NOMO-1 treated with dmso at 0.1 percent for 144 hours (cell line): ENCODE results near the gene FLRT1.
A peak's percentile ranks its signal among the peaks of the same experiment; 100 is the strongest.

Experiments
- DNase-seq: peaks from one replicate; lab custom pipeline; 2025; ENCODE audit not compliant: unreplicated experiment; lab: John Stamatoyannopoulos, UW

The FLRT1 gene

DNA sequence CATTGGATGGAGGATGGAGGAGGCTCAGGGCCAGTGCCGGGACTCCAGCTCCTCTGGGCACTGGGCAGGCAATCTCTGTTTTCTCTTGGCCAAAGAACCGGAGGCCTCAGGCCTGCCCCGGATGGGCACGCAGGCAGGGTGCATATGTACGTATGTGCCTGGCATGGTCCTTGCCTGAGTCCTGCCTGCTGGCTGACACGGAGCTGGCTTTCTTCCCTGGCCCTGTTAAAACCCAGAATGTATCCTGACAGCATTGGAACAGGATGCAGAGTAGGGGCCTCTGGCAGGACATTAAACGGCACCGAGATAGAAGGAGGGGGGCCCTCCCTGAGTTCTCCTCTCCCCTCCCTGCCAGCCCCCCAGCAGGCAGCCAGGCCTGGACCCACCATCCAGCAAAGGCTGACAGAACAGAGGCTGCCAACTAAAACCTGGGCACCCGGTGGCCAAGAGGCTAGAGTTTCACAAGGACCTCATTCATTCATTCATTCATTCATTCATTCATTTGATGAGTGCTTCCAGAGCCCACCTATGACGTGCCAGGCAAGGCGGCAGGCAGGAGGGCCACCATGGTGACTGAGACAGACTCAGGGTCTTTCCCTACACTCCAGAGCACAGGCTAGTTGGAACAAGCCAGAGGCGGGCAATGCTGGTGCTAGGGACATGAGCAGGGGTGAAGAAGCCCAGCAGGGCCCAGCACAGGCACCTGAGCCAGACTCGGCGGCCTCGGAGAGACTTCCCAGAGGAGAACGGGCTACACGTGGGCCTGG lies 28.8 kb downstream of the FLRT1 start:
- no peak for DNase-seq

DNA sequence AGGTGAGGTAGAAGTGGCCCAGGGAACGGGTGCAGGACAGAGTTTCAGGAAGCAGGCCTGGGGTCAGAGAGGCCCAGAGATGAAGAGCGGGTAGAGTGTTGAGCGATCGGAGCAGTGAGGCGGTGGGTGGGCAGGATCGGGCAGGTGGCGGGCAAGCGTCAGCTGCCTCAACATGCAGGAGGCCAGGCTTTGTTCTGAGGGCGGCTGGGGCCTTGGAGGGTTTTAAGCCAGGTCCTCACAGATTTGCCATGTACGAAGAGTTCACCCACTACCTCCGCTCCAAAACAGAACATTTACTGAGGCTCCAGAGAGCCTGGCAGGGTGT lies 29.4 kb downstream of the FLRT1 start:
- no peak for DNase-seq

DNA sequence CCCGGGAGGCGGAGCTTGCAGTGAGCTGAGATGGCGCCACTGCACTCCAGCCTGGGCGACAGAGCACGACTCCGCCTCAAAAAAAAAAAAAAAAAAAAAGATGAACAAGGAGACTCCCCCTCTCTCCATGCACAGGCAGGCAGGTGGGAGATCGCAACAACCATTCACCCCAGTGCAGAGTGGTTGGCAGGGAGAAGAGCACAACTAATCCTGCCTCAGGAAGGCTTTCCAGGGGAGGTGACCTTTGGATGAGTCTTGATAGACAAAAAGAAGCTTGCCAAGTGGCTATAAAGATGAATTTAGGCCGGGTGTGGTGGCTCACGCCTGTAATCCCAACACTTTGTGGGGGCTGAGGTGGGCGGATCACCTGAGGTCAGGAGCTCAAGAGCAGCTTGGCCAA lies 30.0 kb downstream of the FLRT1 start:
- DNase-seq, result no peak

DNA sequence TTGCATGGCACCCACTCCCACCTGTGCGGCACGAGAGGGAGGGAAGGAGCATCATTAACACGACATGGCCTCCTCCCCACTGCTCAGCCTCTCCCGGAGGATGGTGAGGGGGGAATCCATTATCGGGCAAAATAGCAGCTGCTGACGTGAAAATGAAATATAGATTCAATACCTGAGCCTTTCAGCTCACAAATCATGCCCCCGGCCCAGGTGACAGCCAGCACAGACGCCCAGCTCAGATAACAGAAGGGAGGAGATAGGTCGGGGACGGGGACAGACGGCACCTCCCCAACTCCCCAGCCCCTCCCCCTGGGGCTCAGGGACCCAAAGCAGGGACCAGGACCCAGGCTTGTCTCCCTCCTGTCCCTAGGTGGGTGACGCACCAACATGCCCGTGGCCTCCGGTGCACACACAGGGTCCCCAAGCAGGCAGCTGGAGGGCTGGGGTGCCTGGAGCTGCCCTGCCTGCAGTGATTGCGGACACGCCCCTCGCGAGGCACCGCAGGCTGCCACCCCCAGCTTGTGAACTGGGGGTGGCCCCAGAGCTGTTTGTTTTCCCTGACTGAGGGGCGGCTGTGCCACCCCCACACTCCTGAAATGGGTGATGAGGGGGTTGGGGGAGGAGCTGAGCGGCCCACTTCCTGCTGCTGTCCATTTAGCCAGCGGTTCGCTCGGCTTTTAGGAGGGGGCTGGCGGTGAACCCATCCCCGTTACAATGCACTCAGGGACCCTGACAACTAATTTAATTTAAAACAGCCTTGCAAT lies 31.7 kb downstream of the FLRT1 start:
- DNase-seq, result no peak

DNA sequence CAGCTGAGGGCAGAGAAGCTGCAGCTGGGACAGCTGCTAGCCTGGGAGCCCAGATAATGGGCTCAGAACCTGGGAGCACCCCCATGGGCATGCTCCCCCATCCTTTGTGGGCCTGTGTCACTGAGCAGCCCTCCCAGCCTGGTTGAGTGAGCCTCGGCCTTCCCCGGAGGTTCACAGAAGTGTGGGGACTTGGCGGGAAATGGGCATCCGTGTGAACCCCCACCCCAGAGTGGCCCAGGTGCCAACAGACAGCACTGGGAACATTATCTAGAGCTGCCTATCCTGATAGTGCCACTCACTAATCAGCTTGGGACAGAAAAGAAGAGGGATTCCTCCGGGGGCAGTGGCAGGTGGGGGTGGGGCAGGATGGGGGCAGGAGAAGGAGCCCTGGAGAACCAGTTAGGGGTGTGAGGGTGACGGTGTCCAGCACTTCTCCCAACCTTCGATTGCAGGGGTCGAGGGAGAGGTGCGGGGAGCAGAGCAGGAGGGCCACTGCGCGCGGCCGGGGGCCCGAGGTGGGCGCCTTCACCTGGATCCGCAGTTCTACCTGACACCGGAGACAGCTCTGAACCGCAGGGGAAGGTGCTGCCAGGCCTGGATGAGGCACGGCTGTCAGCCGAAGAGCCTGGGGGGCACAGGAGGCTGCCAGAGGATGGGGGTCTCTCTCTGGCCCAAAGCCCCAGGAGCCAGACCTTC lies 33.1 kb downstream of the FLRT1 start:
- DNase-seq, result no peak

DNA sequence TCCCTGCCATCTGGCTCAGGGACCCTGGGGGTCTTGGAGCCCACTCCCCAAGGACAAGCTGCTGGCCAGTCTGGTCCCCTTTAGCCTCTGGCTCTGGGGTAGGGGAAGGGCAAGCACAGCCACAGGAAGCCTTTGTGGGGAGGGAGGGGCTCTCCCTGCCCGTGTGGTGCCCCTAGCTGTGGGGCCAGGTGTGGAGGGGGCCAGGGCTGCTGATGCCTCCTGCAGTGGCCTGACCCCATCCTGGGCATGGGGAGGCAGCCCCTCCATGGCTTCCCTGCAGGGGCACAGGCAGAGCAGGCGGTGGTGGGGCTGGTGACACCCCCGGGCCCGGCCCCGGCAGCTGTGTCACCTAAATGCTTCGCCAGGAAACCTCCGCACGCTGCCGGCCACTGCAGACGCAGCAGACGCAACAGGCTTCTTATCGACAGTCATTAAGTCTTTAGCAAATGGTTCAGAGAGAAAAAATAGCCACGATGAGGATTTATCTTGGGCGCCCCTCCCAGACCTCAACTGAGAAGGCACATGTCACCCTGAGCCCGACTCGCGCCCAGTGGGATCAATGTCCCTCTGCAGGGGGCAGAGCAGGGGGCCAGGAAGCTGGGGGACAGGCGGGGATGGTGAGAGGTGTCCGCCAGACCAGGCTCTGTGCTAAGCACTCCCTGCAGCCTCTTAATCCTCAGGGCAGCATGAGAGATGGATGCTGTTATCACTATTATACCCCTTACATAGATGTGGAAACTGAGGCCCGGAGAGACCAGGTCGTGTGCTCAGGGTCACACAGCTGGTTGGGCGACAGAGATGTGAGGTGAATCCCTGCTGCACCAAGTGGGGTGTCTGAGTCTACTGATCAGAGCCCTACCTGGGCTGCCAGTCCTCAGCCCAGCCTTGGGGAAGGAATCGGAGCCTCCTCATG lies 33.9 kb downstream of the FLRT1 start:
- DNase-seq, result no peak

DNA sequence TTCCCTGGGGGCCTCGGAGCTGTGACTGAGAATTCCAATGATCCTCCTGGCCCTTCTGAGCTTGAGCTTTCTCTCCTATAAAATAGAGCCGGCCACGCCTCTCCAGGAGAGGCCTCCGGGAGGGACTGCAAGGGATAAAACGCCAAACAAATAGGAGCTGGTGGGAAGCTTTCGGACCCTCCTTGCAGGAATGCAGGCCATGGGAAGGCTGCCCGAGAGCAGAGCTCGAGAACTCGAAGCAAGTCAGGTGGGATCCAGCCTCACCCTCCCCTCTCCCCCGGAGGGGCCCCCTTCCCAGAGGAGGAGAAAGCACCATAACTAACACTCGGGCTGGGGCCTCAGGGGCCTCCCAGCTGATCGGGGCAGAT lies 34.6 kb downstream of the FLRT1 start:
- DNase-seq, result no peak

DNA sequence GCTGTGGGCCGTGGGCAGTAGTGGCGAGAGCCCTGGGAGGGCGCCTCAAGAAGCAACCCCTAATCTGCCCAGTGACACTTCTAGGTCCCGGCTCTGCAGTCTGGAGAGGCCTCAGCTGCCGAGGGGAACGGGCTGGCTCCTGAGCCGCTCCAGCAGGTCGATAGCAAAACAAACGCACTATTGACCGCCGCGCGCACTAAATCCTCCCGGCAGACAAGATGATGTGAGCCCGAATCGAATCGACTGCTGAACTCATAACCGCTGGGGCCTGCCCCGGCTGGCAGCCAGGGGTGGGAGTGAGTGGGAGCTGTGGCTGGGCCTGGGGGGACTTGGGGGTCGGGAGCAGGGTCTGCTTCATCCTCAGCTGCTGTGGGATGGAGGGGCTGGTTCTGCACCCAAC lies 36.1 kb downstream of the FLRT1 start:
- DNase-seq, result no peak

DNA sequence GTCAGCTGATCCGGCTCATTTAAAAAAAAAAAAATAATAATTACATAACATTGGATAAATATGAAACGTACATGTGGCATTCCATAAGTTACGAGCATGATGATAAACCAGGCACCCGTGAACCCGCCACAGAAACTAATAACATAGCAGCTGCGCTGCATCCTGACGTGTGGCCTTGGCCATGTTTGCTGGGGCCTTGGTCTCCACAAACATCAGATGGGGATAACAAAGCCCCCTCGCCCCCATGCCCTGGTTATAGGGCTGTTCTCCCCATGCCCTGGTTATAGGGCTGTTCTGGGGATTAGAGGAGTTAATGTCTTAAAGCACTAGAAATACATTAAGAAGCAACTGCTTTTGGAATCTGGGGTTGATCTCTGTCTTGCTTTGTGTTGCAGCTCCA lies 36.7 kb downstream of the FLRT1 start:
- DNase-seq, result no peak

DNA sequence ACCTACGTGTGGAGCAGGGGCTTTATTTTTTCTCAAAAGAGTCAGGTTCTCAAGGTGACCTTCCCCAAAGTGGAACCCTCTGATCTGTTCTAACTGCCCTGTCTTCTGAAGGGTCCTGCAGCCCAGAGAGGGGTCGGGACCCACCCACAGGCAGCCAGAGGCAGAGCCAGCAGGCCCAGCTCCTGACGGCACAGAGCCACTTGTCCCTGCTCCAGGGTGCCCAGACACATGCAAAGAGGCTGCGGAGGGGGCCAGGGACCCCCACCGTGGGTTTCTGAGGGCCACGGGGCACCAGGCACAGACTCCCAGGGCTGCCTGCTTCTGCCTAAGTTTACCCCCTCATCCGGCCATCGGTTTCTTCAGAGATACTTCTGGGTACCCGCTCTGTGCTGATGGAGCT lies 37.1 kb downstream of the FLRT1 start:
- no peak for DNase-seq

DNA sequence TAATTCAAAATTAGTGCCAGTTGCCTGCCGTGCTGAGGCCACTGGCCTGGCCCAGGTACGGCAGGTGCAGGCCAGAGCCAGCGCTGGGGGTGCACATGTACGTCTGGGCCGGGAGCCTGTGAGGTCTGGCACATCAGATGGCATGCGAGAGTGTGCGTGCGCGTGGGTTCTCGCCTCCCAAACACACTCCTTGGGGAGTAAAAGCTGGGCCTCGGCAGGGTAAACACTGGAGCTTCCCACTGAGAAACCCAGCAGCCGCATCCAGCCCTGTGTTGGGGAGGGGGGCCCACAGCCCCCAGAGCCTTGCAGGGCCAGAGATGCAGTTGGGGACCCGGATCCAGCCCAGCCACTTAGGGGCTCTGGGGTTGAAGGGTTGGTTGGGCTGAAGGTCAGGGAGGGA lies 37.8 kb downstream of the FLRT1 start:
- no peak for DNase-seq

DNA sequence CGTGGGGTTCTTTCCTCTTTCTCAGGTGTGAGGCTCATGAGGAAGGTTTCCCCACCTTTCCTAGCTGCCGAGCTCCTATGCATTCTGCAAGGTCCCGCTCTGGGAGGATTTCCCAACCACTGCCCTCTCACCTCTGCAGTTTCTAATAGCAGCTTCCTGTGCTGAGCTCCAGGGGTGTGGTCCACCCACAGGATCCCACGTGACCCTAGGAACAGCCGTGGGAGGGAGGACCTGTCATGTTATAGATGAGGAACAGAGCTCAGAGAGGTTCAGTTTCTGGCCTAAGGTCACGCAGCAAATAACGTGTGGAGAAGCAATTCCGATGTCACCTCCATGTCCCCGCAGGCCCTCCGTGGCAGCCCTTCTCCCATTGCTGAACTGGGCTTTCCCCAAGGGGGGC lies 38.5 kb downstream of the FLRT1 start:
- DNase-seq, result peak; percentile 82

DNA sequence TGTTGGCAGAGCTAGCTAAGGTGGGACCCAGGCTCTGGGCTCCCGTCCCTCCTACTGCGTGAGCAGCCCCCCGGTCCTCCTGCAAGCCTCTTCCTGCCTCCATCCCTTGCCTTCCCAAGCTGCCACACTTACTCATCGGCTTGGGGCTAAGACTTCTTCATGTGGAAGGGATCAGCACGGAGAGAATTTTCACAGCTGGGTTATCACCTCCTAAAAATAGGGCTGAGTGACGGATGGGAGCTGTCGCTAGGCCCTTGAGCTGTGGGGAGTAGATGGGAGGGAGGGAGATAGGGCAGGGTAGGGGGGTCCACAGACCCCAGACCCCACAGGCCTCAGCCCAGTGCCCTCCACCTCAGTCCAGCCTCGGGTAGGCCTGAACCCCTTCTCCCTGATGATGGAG lies 41.0 kb downstream of the FLRT1 start:
- DNase-seq, result no peak

DNA sequence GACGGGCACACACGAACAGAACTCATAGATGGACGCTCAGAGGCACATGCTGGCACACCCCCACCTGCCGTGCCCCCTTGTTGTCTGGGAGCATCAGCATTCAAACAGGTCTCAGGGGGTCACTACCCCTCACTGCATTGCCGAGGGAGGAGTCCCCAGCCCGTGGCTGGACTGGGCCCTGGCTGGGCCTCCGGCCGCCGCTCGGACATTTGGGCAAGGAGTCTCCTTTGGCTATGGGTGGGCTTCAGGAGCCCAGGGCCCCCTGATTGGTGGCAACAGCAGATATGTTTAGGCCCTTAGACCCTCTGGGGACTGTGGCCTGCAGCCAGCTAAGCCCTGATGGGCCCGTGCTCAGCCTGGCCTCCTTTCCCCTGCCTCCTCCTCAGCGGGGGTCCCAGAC lies 41.9 kb downstream of the FLRT1 start:
- DNase-seq, result no peak

DNA sequence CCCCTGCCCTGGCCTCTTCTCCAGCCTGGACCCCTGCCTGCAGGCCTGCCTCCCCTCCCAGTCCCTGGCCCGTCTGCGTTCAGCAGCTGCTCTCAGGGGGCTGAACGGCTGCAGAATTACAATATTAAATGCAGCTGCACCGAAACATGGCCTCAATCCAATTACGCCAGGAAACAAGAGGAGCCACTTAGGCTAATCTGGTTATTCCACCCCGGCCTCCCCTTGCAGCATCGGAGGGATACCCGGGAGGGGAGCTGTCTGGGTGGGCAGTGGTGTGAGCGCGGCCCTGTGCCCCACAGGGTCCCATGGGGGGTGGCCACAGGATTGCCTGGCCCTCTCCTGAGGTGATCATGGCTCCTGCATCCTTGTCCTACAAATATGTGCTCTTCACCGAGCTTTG lies 42.6 kb downstream of the FLRT1 start:
- DNase-seq, result no peak

DNA sequence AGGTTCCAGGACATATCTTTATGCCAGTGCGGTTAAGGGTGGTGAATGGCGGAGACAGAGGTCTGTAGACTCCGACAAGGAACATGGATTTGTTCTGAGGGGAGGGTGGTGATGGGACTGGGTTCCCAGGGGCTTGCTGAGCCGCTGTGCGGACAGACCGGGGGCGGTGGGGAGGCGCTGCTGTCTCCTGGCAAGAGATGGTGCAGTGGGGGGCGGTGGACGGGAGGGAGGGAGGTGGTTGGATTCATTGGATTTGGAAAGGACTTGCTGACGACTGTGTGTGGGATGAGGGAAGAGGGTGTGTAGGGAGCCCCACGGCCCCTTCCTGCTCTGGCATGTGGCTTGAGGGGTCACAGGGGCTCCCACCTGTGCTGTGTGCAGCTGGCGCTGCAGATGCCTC lies 43.2 kb downstream of the FLRT1 start:
- no peak for DNase-seq

DNA sequence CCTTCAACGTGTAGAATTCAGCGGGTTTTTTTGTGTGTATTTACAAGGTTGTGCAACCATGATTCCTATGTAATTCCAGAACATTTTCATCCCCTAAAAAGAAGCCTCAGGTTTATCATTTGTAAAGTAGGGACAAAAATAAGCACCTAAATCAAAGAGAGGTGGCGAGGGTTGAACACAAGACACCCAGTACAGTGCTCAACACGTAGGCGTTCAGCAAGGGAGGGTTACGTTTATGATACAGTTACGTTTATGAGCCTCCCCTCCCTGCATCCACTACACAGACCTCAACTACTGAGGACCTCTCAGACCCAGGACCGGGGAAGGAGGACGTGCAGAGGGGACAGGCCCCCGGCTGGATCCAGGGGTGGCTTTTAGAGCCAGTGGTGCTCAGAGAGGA lies 44.7 kb downstream of the FLRT1 start:
- DNase-seq, result no peak

DNA sequence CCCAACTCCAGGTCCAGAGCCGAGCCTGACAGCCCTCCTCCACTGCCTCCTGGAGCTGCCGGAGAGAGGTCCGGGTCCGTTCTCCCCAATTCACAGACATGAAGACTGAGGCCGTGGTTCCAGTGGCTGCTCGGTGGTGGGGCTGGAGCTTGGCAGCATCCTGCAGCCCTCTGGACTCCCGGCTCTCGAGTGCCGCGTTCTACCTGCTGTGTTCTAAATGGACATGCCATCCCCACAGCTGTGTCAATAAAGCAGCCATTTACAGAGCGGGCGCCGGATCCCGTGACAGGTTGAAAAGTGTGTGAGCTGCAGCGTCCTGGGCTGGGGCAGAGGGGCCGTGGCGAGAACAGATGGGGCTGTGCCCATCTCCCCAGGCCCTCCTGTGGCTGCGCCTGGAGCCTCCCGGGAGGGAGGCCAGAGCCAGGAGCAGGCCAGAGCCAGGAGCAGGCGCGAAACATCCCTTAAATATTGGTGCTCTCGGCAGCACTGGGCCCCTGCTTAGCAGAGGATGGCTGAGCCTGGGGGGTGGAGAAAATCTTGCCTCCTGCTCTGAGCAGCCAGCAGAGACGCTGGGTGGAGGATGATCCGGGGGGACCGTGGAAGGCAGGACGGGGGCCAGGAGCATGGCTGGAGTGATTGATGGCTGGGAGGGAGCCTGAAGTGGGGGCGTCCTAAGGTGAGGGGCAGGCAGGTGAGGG lies 46.2 kb downstream of the FLRT1 start:
- no peak for DNase-seq

DNA sequence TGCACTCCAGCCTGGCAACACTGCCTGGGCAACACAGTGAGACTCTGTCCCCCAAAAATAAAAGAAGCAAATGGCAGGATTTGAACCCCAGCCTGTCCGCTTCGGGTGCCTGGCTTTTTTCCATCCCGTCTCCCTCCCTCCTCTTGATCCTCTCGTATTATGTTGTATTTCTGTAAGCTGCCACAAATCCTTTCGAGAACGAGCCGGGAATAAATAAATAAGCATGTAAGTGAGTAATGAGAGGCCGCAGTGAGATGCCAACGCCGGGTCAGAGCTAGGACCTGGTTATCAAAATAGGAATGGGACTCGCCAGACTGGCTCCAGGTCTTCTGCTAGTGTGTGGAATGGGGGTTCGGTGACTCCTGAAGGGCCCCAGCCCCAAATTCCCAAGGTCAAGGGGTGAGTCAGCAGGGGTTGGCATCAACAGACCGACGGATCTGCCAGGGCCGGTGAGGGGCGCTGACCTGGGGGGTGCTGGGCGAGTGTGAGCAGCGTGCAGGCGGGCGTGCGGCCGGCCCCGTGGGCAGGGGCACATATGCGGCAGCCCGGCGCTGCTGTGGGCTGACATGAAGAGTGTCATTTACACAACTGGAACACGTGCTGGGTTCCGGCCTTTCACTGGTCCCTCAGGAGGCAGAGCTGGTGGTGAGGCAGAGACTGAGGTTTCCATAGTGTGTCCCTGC lies 47.8 kb downstream of the FLRT1 start:
- no peak for DNase-seq
